MCF 10A (cell line): Measurements from ENCODE around the gene UBE2Z. TPM values are rescaled to one million over a fixed set of nuclear protein-coding genes. Genes with fewer than 3 reads are reported as not detected.

Experiments
- BruUV-seq: library from RNA; stranded (reverse); fragments of 400-500 nt; replicated peaks from 2 replicates; lab custom pipeline; 2021; lab: Mats Ljungman, UMichigan
- CTCF ChIA-PET: fragments of 300-600 bp; sonication (Branson Sonifier 250); formaldehyde crosslinking; extraction: SDS; loops from one replicate; lab custom pipeline; 2021; ENCODE audit warnings: antibody characterized with exemption, inconsistent platforms; lab: Yijun Ruan, JAX
- POLR2A ChIA-PET: fragments of 300-600, 350-650 bp; sonication (Branson Sonifier 250); formaldehyde crosslinking; extraction: SDS; loops from one replicate; lab custom pipeline; 2020; ENCODE audit warnings: antibody characterized with exemption, inconsistent platforms; lab: Yijun Ruan, JAX
- DNase-seq: peaks from one replicate; pipeline ENCODE4 v3.0.0-alpha.2; 2018; ENCODE audit not compliant: unreplicated experiment
- H3K27ac Mint-ChIP-seq: one replicate; pipeline ENCODE4 v1.8.0; 2022; ENCODE audit warnings: mild to moderate bottlenecking, low read depth, mixed read lengths; ENCODE audit not compliant: unreplicated experiment
- H3K27me3 Mint-ChIP-seq: one replicate; pipeline ENCODE4 v1.8.0; 2022; ENCODE audit warnings: mixed read lengths; ENCODE audit not compliant: insufficient read depth, unreplicated experiment
- H3K36me3 Mint-ChIP-seq: one replicate; pipeline ENCODE4 v1.8.0; 2022; ENCODE audit warnings: mild to moderate bottlenecking, moderate library complexity, mixed read lengths; ENCODE audit not compliant: insufficient read depth, unreplicated experiment
- H3K4me1 Mint-ChIP-seq: one replicate; pipeline ENCODE4 v1.8.0; 2022; ENCODE audit warnings: mixed read lengths; ENCODE audit not compliant: insufficient read depth, unreplicated experiment
- H3K4me3 Mint-ChIP-seq: one replicate; pipeline ENCODE4 v1.8.0; 2022; ENCODE audit warnings: mild to moderate bottlenecking, moderate library complexity, mixed read lengths; ENCODE audit not compliant: unreplicated experiment
- H3K9me3 Mint-ChIP-seq: one replicate; pipeline ENCODE4 v1.8.0; 2022; ENCODE audit warnings: mixed read lengths; ENCODE audit not compliant: unreplicated experiment
- CTCF ChIP-seq: fragments of 200-600 bp; IDR thresholded peaks from one replicate; pipeline ENCODE4 v1.8.0; 2022; ENCODE audit warnings: antibody characterized with exemption, mild to moderate bottlenecking; ENCODE audit not compliant: unreplicated experiment
- intact Hi-C: fragments of 100-400 bp; cut with micrococcal nuclease; formaldehyde crosslinking; loops from 2 replicates; pipeline ENCODE4 v1.14.1; 2022
- total RNA-seq: library from RNA; stranded (reverse); gene quantifications from 2 replicates; pipeline ENCODE4 v1.2.3, GENCODE V29; 2022

UBE2Z gene
- total RNA-seq, 1 experiment from 2014 or later = 106 TPM

DNA sequence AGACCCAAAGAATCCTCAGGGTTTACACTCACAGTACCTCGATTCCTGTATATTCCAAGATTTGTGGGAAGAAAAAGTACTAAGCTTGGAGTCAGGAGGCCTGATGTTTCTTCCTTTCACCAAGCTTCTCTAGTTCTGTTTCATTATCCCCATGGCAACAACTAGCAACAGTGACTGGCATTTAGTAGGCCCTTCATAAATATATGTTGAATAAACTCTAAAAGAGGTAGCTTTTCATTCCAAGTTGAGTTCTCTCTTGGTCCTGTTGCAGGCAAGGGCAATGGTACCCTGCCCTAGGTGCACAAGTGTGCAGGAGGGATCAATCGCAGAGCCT, 527 bp upstream of the UBE2Z start:
- no peaks in the 10 kb centered on the region for H3K9me3 Mint-ChIP-seq
- peak overlapping the region; percentile 93 for H3K4me3 Mint-ChIP-seq
- no peak for DNase-seq
- peaks cover 31% of the 10 kb centered on the region for H3K4me1 Mint-ChIP-seq
- no peaks in the 10 kb centered on the region for H3K27me3 Mint-ChIP-seq
- H3K36me3 Mint-ChIP-seq = peaks cover 35% of the 10 kb centered on the region
- CTCF ChIA-PET = interaction anchor here (0.6 to 2.6 kb wide), 4 partner anchors 13 to 276 kb away, joined by 4 to 9 read pairs (median 5); no protein-coding TSS in a partner anchor
- POLR2A ChIA-PET = interaction anchor here (0.5 to 5.1 kb wide), 24 partner anchors 8 to 888 kb away, joined by 3 to 155 read pairs (median 4); partner anchors contain the start of genes ATP5MC1, SNF8 and ZNF652
- intact Hi-C loops = loop anchor here (1.0 to 5.0 kb wide), 2 partner anchors 14 to 285 kb away; no protein-coding TSS in a partner anchor
- no peak for TF ChIP-seq CTCF
- peak overlapping the region; percentile 95 for H3K27ac Mint-ChIP-seq
- BruUV-seq = TSS peak; percentile 89

- no TSS peak for BruUV-seq
- DNase-seq = peak; percentile 85
- Mint-ChIP-seq H3K4me1 (peaks cover 35% of the 10 kb centered on the region), H3K27ac (peak overlapping the region; percentile 95), H3K36me3 (peaks cover 47% of the 10 kb centered on the region), H3K9me3 (no peaks in the 10 kb centered on the region), H3K4me3 (peak overlapping the region; percentile 93), H3K27me3 (no peaks in the 10 kb centered on the region)
- ChIA-PET POLR2A (interaction anchor here (0.7 to 5.1 kb wide), 8 partner anchors 10 to 890 kb away, joined by 3 to 155 read pairs (median 6); partner anchors contain the start of genes ATP5MC1 and SNF8), CTCF (interaction anchor here (0.6 to 2.6 kb wide), 2 partner anchors 14 to 426 kb away, joined by 3 to 9 read pairs; no protein-coding TSS in a partner anchor)
- intact Hi-C loops = loop anchor here (1.0 to 5.0 kb wide), 2 partner anchors 16 to 283 kb away; no protein-coding TSS in a partner anchor
- no peak for TF ChIP-seq CTCF
Measured at GRCh38 chr17:48908853-48909394, 717 bp downstream of the UBE2Z start.

DNA sequence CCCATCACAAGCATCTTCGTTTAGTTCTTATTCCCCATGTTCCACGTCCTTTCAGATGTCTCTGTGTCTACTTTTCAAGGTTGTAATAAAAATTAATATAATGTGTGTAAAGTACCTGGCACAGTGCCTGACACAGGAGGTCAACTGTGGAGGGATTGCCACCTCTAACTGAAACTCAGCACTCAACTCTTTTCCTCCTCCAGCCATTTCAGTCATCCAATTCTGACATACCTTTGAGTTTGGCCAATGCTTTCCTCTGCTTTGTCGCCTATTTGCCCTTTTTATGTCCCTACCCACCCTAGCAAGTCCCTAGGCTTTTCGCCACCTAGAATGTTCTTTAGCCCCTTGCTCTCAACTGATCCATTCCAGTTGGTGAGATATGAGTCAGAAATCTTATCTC, 1.6 kb downstream of the UBE2Z start:
- intact Hi-C loops = loop anchor here (5.0 kb wide), 1 partner anchor 283 kb away; no protein-coding TSS in a partner anchor
- POLR2A ChIA-PET = interaction anchor here (0.6 to 5.1 kb wide), 7 partner anchors 16 to 282 kb away, joined by 3 to 155 read pairs (median 4); partner anchors contain the start of genes ATP5MC1 and SNF8
- peaks cover 52% of the 10 kb centered on the region for H3K36me3 Mint-ChIP-seq

More for the DNA sequence above, 1.6 kb downstream of the UBE2Z start:
- TSS peak; percentile 30 for BruUV-seq
- no peak for TF ChIP-seq CTCF
- H3K4me3 Mint-ChIP-seq = peak overlapping the region; percentile 93
- peak overlapping the region; percentile 95 for H3K27ac Mint-ChIP-seq
- DNase-seq = peak; percentile 15
- H3K9me3 Mint-ChIP-seq = no peaks in the 10 kb centered on the region
- CTCF ChIA-PET = interaction anchor here (0.6 to 2.6 kb wide), 3 partner anchors 15 to 425 kb away, joined by 3 to 9 read pairs (median 5); no protein-coding TSS in a partner anchor
- H3K4me1 Mint-ChIP-seq = peaks cover 41% of the 10 kb centered on the region
- H3K27me3 Mint-ChIP-seq = no peaks in the 10 kb centered on the region
